Measurements from ENCODE around the gene ACOT2.
A peak's percentile ranks its signal among the peaks of the same experiment; 100 is the strongest.
"Not testable (repeated sequence)": the region's sequence is repeated elsewhere in the genome, so short reads cannot be mapped to it uniquely, and the experiment has no call there.

ACOT2 gene

DNA sequence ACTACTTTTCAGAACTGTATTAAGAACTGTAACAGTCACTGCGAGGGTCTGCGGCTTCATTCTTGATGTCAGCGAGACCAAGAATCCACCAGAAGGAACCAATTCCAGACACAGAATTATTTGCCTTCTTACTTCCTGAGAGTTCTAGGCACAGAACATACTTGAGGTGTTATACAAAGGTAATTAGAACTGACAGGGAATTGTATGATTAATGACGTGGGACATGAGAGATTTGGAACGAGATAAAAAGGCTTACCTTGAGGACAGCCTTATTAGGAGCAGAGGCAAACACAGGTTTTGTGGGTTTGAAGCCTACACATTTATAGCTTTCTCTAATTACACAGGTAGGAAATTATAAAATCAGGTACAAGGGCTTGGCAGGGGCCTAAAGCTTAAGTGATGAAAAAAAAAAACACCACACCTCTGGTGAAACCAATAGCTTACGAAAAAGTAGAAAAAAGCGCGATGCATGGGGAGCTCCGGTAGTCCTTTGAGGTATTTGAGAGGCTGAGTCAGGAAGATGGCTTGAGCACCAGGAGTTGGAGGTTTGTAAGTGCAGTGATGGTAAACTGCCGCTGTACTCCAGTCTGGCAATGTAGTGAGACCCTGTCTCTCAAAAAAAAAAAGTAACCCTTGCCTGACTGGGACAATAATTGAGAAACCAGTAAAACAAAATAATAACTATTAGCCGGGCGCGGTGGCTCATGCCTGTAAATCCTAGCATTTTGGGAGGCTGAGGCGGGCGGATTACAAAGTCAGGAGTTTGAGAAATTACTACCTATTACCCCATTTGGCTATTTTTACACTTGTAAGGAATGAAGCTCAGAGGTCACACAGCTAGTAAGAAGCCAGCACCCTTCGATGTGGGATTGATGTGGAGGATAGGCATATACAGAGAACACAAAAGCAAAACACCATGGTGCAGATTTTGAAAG, 795 bp upstream of the ACOT2 start:
- peak; percentile 31 for DNase-seq (ENCODE audit: low spot score)

DNA sequence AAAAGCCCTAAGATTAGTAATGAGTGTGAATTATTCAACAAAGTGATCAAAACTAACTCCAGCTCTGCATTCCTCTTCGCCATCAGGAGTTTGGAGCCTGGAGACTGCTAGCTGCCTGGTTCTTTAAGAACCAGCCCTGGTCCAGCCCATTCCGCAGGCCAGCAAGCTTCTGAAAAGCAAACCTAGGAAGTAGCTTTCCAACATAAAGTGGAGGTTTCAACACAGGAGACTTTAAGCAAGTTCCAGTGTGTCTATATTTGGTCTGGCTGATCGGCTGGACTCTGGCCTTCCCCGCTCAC, 178 bp upstream of the ACOT2 start:
- DNase-seq (ENCODE audit: low spot score) = not testable (repeated sequence)

DNA sequence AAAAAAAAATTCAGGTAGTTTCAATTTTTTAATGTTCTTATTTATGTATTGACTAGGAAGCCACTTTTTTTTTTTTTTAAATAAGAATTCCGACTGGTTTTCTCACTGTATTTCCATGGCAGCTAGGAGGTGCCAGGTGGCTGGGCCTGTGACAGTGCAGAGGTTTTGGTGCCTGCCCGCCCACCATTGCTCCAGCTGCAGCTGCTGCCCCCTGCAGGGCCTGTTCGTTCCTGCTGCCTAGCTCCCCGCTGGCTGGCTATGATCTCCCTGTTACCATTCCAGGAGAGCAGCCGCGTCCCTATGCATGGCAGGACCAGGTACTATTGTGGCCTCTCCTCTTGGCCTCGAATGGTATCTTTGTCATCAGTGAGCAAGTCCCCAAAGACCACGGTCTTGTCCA, 1.9 kb downstream of the ACOT2 start:
- peak; percentile 32 for DNase-seq (ENCODE audit: low spot score)

DNA sequence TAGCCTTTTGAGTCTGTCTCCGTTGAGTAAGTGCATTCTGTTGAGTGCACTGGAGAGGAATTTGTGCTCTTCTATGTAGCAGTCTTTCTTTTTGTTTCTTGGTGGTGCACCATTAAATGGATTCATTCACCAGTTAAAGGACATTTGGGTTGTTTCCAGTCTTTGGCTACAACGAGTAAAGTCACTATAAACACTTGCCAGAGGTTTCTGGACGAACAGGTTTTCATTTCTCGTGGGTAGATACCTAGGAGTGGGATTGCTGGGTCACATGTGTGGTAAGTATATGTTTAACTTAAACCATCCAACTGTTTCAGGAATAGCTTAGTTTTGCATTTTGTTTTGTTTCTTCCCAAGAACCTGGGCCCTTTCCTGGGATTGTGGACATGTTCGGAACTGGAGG, 4.0 kb downstream of the ACOT2 start:
- DNase-seq (ENCODE audit: low spot score) = not testable (repeated sequence)

DNA sequence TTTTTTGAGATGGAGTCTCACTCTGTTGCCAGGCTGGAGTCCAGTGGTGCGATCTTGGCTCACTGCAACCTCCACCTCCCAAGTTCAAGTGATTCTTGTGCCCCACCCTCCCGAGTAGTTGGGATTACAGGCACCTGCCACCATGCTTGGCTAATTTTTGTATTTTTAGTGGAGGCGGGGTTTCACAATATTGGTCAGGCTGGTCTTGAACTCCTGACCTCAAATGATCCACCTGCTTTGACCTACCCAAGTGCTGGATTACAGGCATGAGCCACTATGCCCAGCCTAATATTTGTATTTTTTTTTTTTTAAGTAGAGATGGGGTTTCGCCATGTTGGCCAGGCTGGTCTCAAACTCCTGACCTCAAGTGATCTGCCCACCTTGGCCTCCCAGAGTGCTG, 4.7 kb downstream of the ACOT2 start:
- DNase-seq (ENCODE audit: low spot score) = not testable (repeated sequence)

DNA sequence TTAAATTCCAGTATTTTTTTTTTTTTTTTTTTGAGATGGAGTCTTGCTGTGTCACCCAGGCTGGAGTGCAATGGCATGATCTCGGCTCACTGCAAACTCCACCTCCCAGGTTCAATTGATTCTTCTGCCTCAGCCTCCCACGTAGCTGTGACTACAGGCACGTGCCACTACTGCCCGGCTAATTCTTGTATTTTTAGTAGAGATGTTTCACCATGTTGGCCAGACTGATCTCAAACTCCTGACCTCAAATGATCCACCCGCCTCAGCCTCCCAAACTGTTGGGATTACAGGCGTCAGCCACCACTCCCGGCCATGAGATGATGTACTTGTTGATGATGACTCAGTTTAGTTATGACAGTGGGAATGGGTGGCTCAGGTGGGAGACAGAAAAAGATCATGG, 5.2 kb downstream of the ACOT2 start:
- DNase-seq (ENCODE audit: low spot score) = not testable (repeated sequence)

DNA sequence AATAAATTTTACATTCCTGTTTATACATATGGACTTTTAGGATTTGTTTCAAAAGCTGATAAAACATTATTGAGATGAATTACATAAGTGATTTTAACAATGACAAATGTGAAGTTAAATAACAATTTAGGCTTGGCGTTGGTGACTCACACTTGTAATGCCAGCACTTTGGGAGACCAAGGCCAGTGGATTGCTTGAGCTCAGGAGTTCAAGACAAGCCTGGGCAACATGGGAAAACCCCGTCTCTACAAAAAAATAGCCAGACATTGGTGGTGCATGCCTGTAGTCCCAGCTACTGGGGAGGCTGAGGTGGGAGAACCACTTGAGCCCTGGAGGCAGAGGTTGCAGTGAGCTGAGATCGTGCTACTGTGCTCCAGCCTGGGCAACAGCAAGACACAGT, 7.4 kb downstream of the ACOT2 start:
- DNase-seq (ENCODE audit: low spot score) = no peak

DNA sequence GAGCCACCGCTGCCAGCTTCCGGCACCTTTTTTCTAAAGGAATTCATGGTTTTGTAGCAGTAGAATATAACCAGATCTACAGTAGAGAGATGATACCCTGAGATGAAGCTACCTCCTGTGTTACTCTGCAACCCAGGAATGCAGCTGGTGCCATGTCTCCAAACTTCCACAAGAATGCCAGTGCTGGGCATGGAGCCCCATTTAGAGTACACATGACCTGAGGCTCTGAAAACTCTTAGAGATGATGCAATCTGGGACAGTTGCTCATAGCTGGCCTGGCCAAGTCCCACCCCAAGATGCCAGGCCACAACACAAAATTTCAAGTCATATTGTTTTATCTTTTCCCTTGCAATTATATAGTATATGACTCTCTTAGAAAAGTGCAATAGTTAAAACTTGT, 8.2 kb downstream of the ACOT2 start:
- DNase-seq (ENCODE audit: low spot score) = not testable (repeated sequence)

DNA sequence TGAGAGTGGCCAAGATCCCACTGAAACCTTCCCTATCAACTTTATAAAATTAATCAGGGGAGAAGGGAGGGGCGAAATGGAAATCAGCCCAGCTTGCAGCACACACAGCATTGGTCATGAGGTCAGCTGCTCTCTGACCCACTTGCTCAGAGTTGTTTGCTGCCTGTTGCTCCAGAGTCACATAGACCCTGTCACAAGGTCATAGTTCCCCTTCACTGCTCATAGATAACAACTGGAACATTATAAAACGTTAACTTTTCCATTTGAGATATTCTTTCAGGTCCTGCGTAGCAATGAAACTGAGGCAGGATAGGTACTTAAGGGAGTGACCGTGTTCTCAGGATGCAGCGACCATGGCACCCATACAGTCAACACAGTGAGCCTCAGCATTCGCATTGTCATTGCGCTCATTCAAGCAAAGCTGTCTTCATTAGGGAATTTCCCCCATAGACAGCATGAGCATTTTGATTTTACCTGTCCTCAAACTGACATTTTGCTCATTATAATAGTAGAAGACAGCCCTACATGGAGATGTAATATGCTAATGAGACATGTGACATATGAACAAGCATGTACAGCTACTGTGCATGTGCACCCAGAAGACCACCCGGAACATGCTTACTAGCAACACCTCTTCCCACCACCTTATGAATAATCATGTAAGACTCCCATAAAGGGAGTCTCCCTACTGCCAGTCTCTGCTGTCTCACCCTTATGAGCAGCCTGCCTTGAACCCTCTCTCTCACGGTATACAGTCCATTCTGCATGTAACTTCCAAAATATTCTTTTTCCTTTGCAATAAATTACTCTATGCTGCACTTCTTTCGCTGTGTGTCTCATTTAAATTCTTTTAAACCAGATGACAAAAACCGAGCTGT, 13.3 kb downstream of the ACOT2 start:
- DNase-seq (ENCODE audit: low spot score) = not testable (repeated sequence)

DNA sequence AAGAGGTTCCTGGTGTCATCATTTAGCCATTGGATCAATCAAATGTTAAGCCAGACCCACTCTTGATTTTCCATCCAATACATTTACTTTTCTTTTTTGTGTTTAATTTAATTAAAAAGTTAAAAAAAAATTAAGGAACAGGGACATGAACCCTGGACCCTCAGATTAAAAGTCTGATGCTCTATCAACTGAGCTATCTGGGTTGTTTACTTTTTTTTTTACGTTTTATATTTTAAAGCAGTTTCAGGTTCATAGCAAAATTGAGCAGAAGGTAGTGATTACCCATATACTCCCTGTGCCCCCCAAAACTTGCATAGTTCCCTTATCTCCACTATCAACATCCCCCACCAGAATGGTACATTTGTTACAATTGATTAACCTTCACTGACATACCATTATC, 19.7 kb downstream of the ACOT2 start:
- DNase-seq (ENCODE audit: low spot score) = no peak

DNA sequence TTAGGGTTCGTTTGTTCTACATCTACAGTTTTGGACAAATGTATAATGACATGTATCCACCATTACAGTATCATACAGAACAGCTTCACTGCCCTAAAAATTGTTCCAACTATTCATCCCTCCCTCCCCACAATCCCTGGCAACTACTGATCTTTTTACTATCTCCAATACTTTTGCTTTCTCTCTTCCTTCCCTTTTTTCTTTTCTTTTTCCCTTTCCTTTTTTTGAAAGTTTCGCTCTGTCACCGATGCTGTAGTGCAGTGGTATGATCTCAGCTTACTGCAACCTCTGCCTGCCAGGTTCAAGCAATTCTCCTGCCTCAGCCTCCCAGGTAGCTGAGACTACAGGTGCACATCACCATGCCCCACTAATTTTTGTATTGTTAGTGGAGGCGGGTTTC, 20.1 kb downstream of the ACOT2 start:
- DNase-seq (ENCODE audit: low spot score) = no peak

DNA sequence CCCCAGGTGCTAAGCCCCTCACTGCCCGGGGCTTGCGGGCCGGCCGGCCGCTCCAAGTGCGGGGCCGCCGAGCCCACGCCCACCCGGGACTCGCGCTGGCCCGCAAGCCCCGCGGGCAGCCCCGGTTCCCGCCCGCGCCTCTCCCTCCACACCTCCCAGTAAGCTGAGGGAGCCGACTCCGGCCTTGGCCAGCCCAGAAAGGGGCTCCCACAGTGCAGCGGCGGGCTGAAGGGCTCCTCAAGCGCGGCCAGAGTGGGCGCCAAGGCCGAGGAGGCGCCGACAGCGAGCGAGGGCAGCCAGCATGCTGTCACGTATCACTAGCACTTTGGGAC, 21.6 kb downstream of the ACOT2 start:
- not testable (repeated sequence) for DNase-seq (ENCODE audit: low spot score)

DNA sequence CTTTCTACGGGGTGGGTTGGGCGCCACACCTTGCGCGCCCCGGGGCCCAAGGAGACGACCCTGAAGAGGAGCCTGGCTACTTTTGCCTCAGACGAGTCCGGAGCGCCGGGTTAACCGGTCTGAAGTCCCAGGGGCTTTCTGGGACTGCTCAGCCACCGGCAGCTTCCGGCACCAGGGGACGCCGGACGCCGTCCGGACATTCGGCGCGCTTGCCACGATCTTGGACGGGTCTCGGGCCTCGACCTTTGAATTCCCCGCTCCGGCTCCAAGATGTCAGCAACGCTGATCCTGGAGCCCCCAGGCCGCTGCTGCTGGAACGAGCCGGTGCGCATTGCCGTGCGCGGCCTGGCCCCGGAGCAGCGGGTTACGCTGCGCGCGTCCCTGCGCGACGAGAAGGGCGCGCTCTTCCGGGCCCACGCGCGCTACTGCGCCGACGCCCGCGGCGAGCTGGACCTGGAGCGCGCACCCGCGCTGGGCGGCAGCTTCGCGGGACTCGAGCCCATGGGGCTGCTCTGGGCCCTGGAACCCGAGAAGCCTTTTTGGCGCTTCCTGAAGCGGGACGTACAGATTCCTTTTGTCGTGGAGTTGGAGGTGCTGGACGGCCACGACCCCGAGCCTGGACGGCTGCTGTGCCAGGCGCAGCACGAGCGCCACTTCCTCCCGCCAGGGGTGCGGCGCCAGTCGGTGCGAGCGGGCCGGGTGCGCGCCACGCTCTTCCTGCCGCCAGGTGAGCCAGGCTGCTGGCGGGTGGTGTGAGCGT, 22.9 kb downstream of the ACOT2 start, which contains the start of gene ACOT4:
Gene ACOT4 (plus strand): TSS at position 184 of the 760 bp plus-strand sequence. CDS start 87 bp downstream, at position 271.
- DNase-seq (ENCODE audit: low spot score) = peak; percentile 35

DNA sequence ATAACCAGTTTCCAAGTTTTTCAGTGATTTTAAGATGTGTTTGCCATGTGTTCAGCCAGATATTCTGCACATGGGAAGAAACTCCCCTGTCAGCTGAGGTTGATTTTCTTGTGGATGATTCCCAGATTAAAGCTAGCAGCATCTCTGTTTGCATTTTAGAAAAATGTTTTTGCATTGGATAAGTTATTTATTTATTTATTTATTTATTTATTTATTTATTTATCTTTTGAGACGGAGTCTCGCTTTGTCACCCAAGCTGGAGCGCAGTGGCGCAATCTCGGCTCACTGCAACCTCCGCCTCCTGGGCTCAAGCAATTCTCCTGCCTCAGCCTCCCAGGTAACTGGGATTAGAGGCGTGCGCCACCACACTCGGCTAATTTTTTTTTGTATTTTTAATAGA, 25.5 kb downstream of the ACOT2 start:
- DNase-seq (ENCODE audit: low spot score) = no peak

DNA sequence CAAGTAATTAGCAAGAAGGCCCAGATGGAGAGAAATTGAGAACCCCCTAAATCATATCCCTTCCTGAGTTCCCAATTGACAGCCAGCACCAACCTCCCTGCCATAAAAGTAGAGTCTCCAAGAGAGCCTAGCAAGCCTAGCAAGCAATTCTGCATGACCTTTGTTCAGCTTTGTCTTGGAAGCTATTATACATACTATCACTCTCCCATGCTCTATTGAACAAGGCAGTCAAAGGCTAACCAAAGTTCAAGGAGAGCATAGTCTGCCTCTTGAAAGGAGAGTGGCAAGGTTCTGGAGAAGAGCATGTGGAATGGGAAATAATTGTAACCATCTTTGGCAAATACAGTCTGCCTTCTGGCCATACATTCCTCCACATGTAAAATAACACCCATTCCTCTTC, 30.5 kb downstream of the ACOT2 start:
- no peak for DNase-seq (ENCODE audit: low spot score)

DNA sequence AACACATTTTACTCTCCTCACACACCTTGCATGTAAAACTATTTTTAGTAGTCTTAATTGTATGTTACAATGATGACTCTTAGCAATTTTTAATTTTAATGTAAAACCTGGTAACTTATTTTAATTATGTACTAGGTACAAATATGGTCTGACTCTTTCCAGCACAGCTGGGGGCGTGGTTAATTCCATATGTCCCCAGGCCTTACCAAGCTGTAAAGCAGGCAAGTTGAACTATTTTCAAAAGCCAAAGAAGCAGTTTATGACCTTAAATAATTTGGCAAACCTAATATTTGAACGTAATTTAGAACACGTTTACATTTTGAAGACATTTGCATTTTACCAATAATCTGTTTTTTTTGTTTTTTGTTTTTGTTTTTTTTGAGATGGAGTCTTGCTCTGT, 34.0 kb downstream of the ACOT2 start:
- no peak for DNase-seq (ENCODE audit: low spot score)

DNA sequence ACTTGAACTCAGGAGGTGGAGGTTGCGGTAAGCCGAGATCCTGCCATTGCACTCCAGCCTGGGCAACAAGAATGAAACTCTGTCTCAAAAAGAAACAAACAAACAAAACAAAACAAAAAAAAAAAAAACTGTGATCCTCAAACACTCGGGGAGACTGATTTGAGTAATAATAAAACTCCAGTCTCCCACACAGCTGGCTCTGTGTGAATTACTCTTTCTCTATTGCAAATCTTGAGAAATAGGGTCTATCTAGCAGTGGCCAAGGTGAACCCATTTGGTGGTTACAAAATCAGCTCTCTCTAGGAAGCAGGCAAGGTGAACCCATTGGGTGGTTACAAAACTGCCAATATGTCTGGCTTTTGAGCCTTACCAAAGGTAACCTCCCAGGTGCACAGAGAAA, 37.3 kb downstream of the ACOT2 start:
- no peak for DNase-seq (ENCODE audit: low spot score)

DNA sequence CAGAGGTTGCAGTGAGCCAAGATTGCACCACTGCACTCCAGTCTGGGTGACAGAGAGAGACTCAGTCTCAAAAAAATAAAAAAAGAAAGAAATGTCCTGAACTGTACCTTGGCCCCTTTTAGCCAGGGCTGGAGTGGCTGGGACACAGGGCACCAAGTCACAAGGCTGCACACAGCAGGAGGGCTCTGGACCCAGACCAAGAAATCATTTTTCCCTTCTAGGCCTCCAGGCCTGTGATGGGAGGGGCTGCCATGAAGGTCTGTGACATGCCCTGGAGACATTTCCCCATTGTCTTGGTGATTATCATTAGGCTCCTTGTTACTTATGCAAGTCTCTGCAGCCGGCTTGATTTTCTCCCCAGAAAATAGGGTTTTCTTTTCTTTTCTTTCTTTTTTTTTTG, 38.2 kb downstream of the ACOT2 start:
- DNase-seq (ENCODE audit: low spot score) = no peak

DNA sequence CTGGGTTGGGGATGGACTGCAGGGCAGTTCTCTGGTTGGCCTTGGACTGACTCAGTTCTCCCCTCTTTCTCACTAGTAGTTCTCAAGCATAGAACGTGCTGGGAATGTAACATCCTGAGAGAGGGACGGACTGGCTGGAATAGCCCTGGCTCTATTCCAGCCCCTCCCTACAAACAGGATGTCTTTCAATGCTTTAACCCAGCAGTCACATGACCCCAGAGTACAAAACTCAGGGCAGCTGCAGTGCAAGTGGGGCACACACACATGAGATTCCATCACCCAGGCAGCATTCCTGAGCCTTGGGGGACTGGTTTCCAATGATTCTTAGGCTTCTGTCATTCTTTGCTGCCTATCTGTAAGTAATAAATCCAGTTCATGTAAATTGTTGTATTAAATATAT, 41.7 kb downstream of the ACOT2 start:
- DNase-seq (ENCODE audit: low spot score) = no peak

DNA sequence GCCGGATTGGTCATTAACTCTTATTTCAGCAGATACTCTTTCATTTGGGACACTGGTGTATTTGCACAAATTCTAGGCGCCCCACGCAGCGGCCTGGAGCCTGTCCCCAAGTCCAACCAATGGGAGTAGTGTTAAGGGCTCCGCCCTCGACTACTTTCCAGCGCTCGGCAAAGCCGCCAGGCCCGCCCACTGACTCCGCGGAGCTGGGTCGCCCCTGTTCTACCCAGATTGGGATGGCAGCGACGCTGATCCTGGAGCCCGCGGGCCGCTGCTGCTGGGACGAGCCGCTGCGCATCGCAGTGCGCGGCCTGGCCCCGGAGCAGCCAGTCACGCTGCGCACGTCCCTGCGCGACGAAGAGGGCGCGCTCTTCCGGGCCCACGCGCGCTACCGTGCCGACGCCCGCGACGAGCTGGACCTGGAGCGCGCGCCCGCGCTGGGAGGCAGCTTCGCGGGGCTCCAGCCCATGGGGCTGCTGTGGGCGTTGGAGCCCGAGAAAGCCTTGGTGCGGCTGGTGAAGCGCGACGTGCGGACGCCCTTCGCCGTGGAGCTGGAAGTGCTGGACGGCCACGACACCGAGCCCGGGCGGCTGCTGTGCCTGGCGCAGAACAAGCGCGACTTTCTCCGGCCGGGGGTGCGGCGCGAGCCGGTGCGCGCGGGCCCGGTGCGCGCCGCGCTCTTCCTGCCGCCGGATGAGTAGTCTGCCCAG, 43.5 kb downstream of the ACOT2 start, which contains the start of gene ACOT6:
Gene ACOT6 (plus strand): TSS at position 179 of the 707 bp plus-strand sequence. CDS start 55 bp downstream, at position 234.
- peak; percentile 73 for DNase-seq (ENCODE audit: low spot score)

DNA sequence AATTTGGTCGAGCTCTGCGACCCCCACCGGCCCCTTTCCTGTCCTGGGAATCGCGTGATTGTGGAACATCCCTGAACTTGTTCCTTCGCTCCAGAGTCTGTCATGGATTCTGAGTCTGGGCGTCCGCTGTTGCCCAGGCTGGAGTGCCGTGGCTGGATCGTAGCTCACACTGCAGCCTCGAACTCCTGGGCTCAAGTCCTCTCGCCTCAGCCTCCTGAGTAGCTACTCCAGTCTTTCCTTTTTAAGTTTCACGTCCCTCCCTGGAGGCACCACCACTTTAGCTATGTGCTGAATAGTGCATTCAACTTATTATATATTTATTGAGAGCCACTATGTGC, 44.0 kb downstream of the ACOT2 start:
- no peak for DNase-seq (ENCODE audit: low spot score)
